ENCODE measurements around the gene CBX7.

CBX7 gene

GRCh38 chr22:39123751-39124581 is 28.5 kb downstream of the CBX7 start:
- DNase-seq (ENCODE audit: low read depth) = no peak

DNA sequence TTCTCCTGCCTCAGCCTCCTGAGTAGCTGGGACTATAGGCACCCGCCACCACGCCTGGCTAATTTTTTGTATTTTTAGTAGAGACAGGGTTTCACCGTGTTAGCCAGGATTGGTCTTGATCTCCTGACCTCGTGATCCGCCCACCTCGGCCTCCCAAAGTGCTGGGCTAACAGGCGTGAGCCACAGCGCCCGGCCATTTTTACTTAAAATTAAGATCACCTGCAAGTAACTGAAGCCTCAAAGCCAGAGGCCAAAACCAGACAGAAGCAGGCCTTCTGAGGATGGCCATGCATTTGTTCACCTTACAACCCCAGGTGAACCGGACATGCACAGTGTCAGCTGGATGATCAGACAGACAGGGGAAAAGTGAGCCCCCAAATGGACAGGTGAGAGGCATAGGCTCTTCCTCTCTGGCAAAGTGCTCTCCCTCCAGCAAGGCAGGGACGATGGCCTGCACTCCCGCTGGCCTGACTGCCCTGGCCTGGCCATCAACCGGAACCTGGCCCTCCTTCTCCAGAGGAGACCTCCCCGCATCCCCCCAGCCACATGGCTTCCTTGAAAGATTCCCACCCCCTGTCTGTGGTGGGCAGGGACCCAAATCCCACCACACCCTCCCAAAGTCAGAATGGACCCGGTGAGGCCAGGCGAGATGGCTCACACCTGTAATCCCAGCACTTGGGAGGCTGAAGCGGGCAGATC is 29.6 kb downstream of the CBX7 start:
- DNase-seq (ENCODE audit: low read depth) = no peak

DNA sequence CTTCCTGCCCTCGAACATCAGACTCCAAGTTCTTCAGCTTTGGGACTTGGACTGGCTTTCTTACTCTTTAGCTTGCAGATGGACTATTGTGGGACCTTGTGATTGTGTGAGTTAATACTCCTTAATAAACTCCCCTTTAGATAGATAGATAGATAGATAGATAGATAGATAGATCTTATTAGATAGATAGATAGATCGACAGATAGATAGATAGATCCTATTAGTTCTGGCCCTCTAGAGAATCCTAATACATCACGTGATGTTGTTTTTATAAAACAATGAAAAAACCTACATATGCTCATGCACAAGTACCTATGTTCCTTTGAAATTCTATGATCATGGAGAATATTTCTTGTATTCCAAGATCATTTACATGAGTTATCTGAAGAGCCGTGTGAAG is 31.5 kb downstream of the CBX7 start:
- DNase-seq (ENCODE audit: low read depth) = no peak

GRCh38 chr22:39117585-39118191 is 34.8 kb downstream of the CBX7 start:
- no peak for DNase-seq (ENCODE audit: low read depth)

- DNase-seq (ENCODE audit: low read depth) = no peak
These were observed 36.4 kb downstream of the CBX7 start for GRCh38 chr22:39115977-39116621.

DNA sequence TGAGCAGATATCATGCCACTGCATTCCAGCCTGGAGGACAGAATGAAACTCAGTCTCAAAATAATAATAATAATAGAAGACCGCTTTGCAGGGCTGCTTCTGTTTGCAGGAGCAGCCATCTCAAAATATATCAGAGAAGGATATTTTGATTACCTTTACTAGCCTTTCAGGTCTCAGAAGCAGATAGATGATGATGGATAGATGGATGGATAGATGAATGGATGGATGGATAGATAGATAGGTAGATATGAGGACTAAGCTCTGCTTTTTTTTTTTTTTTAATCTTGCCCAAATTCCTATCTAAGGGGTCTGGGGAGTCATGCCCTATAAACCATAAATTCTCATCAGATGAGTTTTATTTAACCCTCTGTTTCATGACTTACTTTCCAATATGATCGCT is 36.9 kb downstream of the CBX7 start:
- no peak for DNase-seq (ENCODE audit: low read depth)

GRCh38 chr22:39114112-39114511 is 38.4 kb downstream of the CBX7 start:
- DNase-seq (ENCODE audit: low read depth) = no peak

GRCh38 chr22:39110631-39111561 is 41.6 kb downstream of the CBX7 start:
- DNase-seq (ENCODE audit: low read depth) = no peak

DNA sequence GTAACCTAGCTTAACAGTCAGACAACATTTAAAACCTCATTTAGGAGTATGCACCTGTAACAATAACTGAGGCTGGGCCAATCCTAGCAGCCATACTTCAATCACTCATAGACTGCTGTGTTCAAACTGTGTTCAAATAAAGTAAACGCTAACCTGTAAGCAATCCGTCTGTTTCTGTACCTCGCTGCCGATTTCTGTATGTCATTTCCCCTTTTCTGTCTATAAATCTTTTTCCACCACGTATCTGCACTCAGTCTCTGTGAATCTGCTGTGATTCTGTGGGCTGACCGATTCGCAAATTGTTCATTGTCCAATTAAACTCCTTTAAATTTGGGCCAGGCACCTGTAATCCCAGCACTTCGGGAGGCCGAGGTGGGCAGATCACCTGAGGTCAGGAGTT is 43.1 kb downstream of the CBX7 start:
- no peak for DNase-seq (ENCODE audit: low read depth)

- DNase-seq (ENCODE audit: low read depth) = no peak
These were observed 44.0 kb downstream of the CBX7 start for GRCh38 chr22:39108487-39108886.

DNA sequence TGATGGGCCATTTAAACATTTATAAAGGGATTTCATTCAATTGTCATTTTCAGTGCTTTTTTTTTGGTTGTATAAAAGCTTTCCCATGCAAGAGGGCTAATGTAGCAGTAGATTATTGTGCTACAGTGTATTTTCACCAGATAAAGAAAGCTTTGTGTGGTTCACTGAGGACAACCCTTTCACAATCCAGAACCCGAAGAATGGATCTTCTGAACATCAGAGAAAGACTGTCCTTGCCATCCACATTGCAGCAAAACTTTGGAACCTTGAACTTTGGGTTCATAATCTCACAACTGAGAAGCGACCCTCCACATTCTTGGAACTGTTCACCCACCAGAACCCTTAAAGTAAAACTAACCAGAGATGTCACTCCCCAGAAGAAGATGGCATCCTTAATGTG is 46.2 kb downstream of the CBX7 start:
- DNase-seq (ENCODE audit: low read depth) = no peak

GRCh38 chr22:39103431-39103830 is 49.0 kb downstream of the CBX7 start:
- DNase-seq (ENCODE audit: low read depth) = no peak

DNA sequence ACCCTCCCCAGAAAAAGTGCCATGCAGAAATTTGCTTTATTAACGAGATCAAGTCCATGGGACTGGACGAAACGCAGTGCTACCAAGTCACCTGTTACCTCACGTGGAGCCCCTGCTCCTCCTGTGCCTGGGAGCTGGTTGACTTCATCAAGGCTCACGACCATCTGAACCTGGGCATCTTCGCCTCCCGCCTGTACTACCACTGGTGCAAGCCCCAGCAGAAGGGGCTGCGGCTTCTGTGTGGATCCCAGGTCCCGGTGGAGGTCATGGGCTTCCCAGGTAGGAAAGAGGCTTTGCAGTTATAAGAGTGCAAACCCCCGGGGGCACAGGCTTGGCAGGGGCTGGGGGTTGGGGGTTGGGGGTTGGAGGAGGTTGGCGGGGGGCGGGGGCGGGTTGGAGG is 51.3 kb downstream of the CBX7 start:
- no peak for DNase-seq (ENCODE audit: low read depth)

DNA sequence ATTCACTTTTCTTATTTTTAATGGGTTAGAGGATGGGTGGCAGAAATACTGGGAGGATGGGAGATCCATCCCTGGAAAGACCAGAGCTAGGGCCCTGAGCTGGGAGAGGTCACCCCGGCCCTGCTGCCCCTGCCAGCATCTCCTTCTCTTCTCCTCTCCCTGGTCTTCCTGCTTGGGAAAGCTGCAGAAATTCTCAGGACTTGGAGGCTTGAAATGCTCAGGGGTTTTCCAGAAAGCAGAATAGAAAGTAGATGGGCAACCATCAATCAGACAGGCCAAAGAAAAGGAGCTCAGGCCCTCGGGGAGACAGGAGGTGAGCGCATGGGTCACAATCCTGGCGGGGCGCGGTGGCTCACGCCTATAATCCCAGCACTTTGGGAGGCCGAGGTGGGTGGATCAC is 53.9 kb downstream of the CBX7 start:
- DNase-seq (ENCODE audit: low read depth) = no peak

GRCh38 chr22:39098026-39098425 is 54.5 kb downstream of the CBX7 start:
- DNase-seq (ENCODE audit: low read depth) = no peak

- DNase-seq (ENCODE audit: low read depth) = no peak
These were observed 55.1 kb downstream of the CBX7 start, which contains the start of gene APOBEC3H for GRCh38 chr22:39097098-39098020. Gene APOBEC3H, plus strand, starts transcription at chr22:39097244. Its CDS starts 3,035 bp downstream, at chr22:39100279.

DNA sequence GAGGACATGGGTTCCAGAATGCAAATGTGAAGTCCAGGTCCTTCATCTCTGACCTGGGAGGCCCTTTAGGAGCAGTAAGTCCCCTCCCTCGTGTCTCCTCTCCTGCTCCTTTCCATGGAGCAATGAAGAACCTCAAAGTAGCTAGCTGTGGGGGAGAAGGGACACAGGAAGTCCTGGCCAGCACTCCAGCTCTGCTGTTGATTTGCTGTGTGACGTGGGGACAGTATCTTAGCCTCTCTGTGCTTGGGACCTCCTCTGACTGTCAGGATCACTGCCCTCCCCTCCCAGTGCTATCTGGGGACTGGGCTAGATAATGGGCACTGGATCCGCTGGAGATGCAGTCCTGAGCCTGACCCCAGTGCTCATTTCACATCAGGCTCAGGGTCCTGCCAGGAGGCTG is 56.5 kb downstream of the CBX7 start:
- DNase-seq (ENCODE audit: low read depth) = no peak

DNA sequence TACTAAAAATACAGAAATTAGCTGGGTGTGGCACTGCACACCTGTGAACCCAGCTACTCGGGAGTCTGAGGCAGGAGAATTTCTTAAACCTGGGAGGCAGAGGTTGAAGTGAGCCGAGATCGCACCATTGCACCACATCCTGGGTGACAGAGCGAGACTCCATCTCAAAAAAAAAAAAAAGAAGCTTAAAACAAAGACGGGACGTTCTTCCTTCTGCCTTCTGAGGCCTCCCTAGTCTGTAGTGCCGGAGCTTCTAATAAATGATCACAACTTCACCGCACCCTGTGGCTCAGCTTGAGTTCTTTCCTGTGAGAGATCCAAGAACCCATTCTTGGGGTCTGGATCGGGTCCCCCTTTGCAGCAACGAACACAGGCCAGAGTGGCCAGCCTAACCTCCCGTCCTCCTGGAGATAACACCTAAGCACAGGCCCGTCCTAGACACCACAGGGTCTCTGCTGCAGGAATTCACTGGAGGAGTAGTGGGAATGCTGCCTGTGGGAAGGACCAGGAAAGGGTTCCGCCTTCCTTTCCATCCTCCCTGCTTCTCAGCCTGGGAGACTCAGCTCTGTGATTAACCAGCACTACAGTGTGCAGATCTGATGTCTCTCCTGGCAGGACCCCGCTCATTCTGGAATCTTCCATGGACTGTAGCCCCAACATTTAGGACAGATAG is 57.6 kb downstream of the CBX7 start:
- no peak for DNase-seq (ENCODE audit: low read depth)

- no peak for DNase-seq (ENCODE audit: low read depth)
These were observed 60.2 kb downstream of the CBX7 start for GRCh38 chr22:39092111-39092862.

Data from HS-5 (cell line).